T-helper 2 cell (primary cell): ENCODE results near the gene INSL6.
A peak's percentile ranks its signal among the peaks of the same experiment; 100 is the strongest.
"Not testable (repeated sequence)": the region's sequence is repeated elsewhere in the genome, so short reads cannot be mapped to it uniquely, and the experiment has no call there.

Source experiments
- DNase-seq, 5 experiments: peaks; one replicate each; pipeline versions ENCODE4 v3.0.0 to v3.0.0-alpha.2; 2012 to 2022
- total RNA-seq, 2 donors: gene quantifications; one replicate each; lab custom pipeline; 2026; lab: John Stamatoyannopoulos, UW

Gene INSL6
- total RNA-seq, result 0 reads per million in 2 donors

- DNase-seq, result no peak
Measured at GRCh38 chr9:5185220-5185840, at the start of gene INSL6. Gene INSL6, minus strand, starts transcription at chr9:5185639. Its CDS starts 37 bp downstream, at chr9:5185602.

DNA sequence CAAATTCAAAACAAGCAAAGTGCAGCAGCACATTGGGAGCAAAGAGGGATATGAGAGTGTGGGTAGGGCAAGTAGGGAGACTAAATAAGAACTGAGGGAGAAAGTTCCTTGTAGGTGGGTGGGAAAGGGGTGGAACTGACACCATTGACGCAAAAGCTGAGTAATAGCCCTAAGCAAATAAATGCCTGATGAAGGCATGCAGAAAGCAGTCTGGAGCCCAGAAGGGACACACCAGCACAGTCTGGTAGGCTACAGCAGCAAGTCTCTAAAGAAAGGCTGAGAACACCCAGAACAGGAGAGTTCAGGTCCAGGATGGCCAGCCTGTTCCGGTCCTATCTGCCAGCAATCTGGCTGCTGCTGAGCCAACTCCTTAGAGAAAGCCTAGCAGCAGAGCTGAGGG is 45.8 kb upstream of the INSL6 start, which contains the start of gene INSL4:
Gene INSL4 (plus strand): TSS at position 208 of the 400 bp plus-strand sequence. CDS start 105 bp downstream, at position 313.
- no peak for DNase-seq

- DNase-seq, result no peak
Measured at GRCh38 chr9:5230554-5230953, 45.1 kb upstream of the INSL6 start.

GRCh38 chr9:5205071-5205470 is 19.6 kb upstream of the INSL6 start:
- DNase-seq, result no peak

DNA sequence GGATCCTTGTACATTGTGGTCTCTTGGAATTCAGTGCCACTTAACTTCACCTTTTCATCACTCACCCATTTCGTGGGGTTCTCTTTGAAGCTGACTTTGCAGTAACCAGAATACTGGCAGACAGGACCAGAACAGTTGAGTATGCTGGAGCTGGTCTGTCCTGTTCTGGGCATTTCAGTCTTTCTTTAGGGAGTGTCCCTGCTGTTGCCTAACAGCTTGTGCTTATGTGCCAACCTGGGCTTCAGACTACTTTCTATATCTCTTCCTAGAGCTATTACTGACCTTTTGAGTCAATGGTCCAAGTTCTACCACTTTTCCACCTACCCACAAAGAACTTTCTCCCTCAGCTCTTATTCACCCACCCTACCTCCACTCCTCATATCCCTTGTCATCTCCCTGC is 10.0 kb upstream of the INSL6 start:
- DNase-seq, result no peak

- no peak for DNase-seq
Measured at GRCh38 chr9:5193345-5193744, 7.9 kb upstream of the INSL6 start.

DNA sequence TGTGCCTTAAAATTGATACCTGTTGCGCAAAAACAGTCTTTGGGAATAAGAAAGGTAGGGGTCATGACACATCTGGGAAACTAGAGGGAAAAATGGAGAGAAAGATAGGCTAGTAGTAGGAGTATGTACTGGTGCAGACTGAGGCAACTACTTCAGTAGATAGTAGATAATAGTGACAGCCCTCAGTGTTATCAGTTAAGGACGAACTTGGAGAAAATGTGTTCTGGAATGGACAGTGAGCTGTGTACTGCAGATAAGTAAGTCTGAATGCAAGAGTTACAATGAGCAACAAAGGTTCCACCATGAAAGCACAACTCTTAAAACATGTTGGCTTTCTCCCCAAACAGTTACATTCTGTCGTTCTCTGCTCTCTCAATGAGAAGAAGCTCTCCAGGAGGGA is 6.5 kb upstream of the INSL6 start:
- DNase-seq, result no peak

GRCh38 chr9:5188060-5188984 is 2.9 kb upstream of the INSL6 start:
- no peak for DNase-seq

GRCh38 chr9:5186416-5187169 is 1.2 kb upstream of the INSL6 start:
- DNase-seq, result peak in 4 of 5 experiments; percentile 18 to 81 (median 42)

GRCh38 chr9:5184776-5185175 is 663 bp downstream of the INSL6 start:
- DNase-seq, result no peak

GRCh38 chr9:5180631-5181030 is 4.8 kb downstream of the INSL6 start:
- not testable (repeated sequence) for DNase-seq

DNA sequence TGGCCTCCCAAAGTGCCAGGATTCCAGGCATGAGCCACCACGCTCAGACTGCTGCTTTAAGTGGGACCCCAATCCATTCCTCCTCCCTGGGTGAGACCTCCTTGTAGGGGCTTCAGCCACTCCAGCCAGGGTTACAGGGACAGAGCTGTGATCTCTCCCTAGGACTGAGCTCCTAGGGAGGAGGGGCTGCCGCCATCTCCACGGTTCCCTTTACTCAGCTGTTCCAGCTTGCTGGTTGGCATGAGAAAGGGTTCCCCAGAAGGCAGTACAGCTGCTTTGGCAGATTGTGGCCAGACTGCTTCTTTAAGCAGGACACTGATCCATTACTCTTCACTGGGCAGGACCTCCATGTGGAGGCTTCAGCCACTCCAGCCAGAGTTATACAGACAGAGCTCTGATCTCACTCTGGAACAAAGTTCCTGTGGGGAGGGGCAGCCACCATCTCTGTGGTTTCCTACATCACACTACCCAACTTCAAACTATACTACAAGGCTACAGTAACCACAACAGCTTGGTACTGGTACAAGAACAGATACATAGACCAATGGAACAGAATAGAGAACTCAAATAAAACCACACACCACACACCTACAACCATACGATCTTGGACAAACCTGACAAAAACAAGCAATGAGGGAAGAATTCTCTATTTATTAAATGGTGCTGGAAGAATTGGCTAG is 7.2 kb downstream of the INSL6 start:
- peak in 2 of 5 experiments; percentile 27 to 80 for DNase-seq

GRCh38 chr9:5146241-5146640 is 39.2 kb downstream of the INSL6 start:
- DNase-seq, result no peak

DNA sequence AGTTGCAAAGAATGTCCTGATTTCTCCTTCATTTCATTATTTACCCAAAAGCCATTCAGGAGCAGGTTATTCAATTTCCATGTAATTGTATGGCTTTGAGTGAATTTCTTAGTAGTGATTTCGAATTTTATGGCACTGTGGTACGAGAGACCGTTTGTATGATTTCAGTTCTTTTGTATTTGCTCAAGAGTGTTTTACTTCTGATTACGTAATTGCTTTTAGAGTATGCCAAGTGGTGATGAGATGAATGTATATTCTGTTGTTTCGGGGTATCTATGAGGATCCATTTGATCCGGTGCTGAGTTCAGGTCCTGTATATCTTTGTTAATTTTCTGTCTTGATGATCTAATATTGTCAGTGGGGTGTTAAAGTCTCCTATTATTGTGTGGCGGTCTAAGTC is 41.2 kb downstream of the INSL6 start:
- DNase-seq, result no peak

DNA sequence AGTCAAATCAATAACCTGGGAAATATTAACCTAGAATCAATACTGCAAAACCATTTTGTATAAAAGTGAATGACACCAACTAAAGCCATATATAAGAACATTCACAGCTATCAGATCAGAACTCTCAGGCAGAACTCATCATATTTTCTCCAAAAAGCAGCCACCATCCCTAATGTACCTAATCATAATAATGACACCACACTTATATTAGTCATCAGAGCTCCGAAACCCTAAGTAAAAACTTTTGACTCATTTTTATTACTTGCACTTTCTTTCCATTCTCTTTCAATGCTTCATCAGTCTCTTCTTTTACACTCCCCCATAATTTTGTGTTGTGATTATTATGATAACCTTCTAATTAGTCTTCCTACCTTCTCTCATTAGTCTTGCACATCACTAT is 45.3 kb downstream of the INSL6 start:
- no peak for DNase-seq

DNA sequence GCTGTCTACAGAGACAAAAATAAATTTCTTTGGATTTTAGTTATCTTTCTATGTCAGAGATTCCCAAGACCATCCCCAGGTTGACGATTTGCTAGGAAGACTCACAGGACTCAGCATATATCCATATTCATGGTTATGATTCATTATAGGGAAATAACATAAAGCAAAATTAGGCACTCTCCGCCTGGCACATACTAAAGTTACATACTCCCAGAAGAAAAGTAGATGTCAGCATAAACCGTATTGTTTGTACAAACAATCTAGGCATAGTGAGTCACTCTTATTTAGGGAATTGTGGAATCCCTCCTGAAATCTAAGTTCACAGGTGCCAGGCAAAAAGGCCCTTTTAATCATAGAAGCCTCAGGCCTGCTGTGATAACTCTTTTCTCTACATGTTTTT is 62.9 kb downstream of the INSL6 start:
- no peak for DNase-seq

- DNase-seq, result no peak
Measured at GRCh38 chr9:5122116-5122515, 63.3 kb downstream of the INSL6 start.

GRCh38 chr9:5113994-5114748 is 71.3 kb downstream of the INSL6 start:
- DNase-seq, result no peak
